ENCODE measurements around the gene BCO2.

Gene BCO2

GRCh38 chr11:112172362-112172994 lies 2.8 kb upstream of the BCO2 start:
- no peak for TF ChIP-seq CTCF (IDR thresholded peaks at IDR 0.05; ENCODE audit: low read depth, low read length, missing control alignments)
- no peak for DNase-seq (ENCODE audit: low read depth)
- H3K4me3 ChIP-seq (ENCODE audit: low read depth, low read length) = no peak overlapping the region

DNA sequence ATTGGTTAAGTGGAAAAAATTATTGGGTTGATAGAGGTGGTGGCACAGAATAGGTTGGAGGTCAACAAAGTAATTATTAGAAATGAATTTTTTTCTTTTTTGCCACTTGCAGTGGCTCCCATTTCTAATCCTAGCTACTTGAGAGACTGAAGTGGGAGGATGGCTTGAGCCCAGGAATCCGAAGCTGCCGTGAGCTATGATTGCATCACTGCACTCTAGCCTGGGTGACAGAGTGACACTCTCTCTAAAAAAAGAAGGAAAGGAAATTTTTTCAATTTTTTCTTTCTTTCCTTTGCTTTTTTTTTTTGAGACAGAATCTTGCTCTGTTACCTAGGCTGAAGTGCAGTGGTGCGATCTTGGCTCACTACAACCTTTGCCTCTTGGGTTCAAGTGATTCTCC lies 2.2 kb upstream of the BCO2 start:
- no peak for TF ChIP-seq CTCF (IDR thresholded peaks at IDR 0.05; ENCODE audit: low read depth, low read length, missing control alignments)
- H3K4me3 ChIP-seq (ENCODE audit: low read depth, low read length) = no peak overlapping the region
- no peak for DNase-seq (ENCODE audit: low read depth)

- H3K4me3 ChIP-seq (ENCODE audit: low read depth, low read length) = no peak overlapping the region
- no peak for TF ChIP-seq CTCF (IDR thresholded peaks at IDR 0.05; ENCODE audit: low read depth, low read length, missing control alignments)
- DNase-seq (ENCODE audit: low read depth) = no peak
Measured at GRCh38 chr11:112175599-112175952, 264 bp downstream of the BCO2 start.

- no peak for DNase-seq (ENCODE audit: low read depth)
- no peak for TF ChIP-seq CTCF (IDR thresholded peaks at IDR 0.05; ENCODE audit: low read depth, low read length, missing control alignments)
- H3K4me3 ChIP-seq (ENCODE audit: low read depth, low read length) = no peak overlapping the region
Measured at GRCh38 chr11:112176077-112176476, 765 bp downstream of the BCO2 start.

DNA sequence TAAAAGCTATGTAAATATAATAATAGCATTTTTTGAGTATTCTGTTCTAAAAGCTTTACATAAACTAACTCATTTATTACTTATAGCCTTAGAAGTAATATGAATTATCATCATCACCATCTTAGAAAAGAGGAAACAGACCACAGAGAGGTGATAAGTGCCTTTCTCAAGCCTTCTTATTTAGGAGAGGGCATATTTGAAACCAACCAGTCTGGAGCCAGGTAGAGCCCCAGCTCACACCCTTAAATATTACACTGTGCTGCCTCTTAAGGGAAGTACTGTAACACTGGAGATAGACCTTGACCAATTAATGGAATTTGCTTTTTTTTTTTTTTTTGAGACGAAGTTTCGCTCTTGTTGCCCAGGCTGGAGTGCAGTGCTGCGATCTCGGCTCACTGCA lies 2.3 kb downstream of the BCO2 start:
- no peak for DNase-seq (ENCODE audit: low read depth)
- no peak for TF ChIP-seq CTCF (IDR thresholded peaks at IDR 0.05; ENCODE audit: low read depth, low read length, missing control alignments)
- H3K4me3 ChIP-seq (ENCODE audit: low read depth, low read length) = no peak overlapping the region

GRCh38 chr11:112178428-112178827 lies 3.1 kb downstream of the BCO2 start:
- no peak overlapping the region for H3K4me3 ChIP-seq (ENCODE audit: low read depth, low read length)
- TF ChIP-seq CTCF (IDR thresholded peaks at IDR 0.05; ENCODE audit: low read depth, low read length, missing control alignments) = no peak
- no peak for DNase-seq (ENCODE audit: low read depth)

DNA sequence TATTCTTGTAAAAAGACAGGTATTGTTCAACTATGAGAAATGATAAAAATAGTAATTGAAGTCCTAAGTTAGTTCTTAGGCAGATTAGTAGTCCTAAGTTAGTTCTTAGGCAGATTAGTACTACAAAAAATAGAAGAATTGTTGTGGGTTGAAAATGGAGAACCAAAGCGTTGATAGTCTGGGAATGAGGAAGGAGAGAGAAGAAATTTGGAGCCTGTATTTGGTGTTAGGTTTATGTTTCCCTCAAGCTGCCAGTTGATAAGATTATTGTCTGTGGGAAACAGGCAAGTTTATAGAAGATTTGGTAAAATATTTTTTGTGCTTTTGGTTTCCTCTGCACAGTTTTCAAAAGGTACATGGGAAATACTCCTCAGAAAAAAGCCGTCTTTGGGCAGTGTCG lies 3.6 kb downstream of the BCO2 start:
- DNase-seq (ENCODE audit: low read depth) = no peak

More for the DNA sequence above, 3.6 kb downstream of the BCO2 start:
- no peak overlapping the region for H3K4me3 ChIP-seq (ENCODE audit: low read depth, low read length)
- TF ChIP-seq CTCF (IDR thresholded peaks at IDR 0.05; ENCODE audit: low read depth, low read length, missing control alignments) = no peak
